Activated CD8-positive, alpha-beta T cell treated with anti-CD3 and anti-CD28 coated beads for 36 hours (primary cell): ENCODE data around the gene MEI4. TPM values are rescaled to one million over a fixed set of nuclear protein-coding genes. Genes with fewer than 3 reads are reported as not detected.
"Not testable (repeated sequence)": the region's sequence is repeated elsewhere in the genome, so short reads cannot be mapped to it uniquely, and the experiment has no call there.

Experiments used
- ATAC-seq: fragments of 200-7000 bp; cut with Tn5 transposase; one replicate; pipeline ENCODE4 v1.10.0; 2021; ENCODE audit warnings: mild to moderate bottlenecking, moderate library complexity
- CTCF ChIA-PET: fragments of 350-600 bp; sonication (Branson Sonifier 250); formaldehyde crosslinking; loops from one replicate; lab custom pipeline; 2021; ENCODE audit warnings: antibody characterized with exemption; lab: Charles Lee
- POLR2A ChIA-PET: fragments of 350-600 bp; sonication (Branson Sonifier 250); formaldehyde crosslinking; loops from one replicate; lab custom pipeline; 2021; ENCODE audit warnings: antibody characterized with exemption; lab: Charles Lee
- DNase-seq: peaks from one replicate; pipeline ENCODE4 v3.0.0-alpha.2; 2020
- H3K27ac Mint-ChIP-seq: one replicate; pipeline ENCODE4 v1.8.0; 2021; ENCODE audit warnings: mild to moderate bottlenecking, mixed read lengths
- H3K27me3 Mint-ChIP-seq: one replicate; pipeline ENCODE4 v1.8.0; 2021; ENCODE audit warnings: mixed read lengths
- H3K36me3 Mint-ChIP-seq: one replicate; pipeline ENCODE4 v1.8.0; 2021; ENCODE audit warnings: low read depth, mixed read lengths
- H3K4me1 Mint-ChIP-seq: one replicate; pipeline ENCODE4 v1.8.0; 2021; ENCODE audit warnings: low read depth, mixed read lengths
- H3K4me3 Mint-ChIP-seq: one replicate; pipeline ENCODE4 v1.8.0; 2021; ENCODE audit warnings: mild to moderate bottlenecking, moderate library complexity, mixed read lengths
- H3K9me3 Mint-ChIP-seq: one replicate; pipeline ENCODE4 v1.8.0; 2021; ENCODE audit warnings: mixed read lengths
- intact Hi-C: fragments of 100-400 bp; cut with micrococcal nuclease; formaldehyde crosslinking; loops from one replicate; pipeline ENCODE4 v1.10.0; 2022
- total RNA-seq, 2 experiments: library from RNA; stranded (reverse); gene quantifications; one replicate each; pipeline ENCODE4 v1.2.3, GENCODE V29; 2021
- TF ChIP-seq, protein P1 (sequence below): fragments of 200-600 bp; IDR thresholded peaks from one replicate; pipeline ENCODE4 v1.8.0; 2022; ENCODE audit warnings: antibody characterized with exemption, mild to moderate bottlenecking

MEI4 gene
- total RNA-seq, 2 experiments from 2014 or later = not detected

DNA sequence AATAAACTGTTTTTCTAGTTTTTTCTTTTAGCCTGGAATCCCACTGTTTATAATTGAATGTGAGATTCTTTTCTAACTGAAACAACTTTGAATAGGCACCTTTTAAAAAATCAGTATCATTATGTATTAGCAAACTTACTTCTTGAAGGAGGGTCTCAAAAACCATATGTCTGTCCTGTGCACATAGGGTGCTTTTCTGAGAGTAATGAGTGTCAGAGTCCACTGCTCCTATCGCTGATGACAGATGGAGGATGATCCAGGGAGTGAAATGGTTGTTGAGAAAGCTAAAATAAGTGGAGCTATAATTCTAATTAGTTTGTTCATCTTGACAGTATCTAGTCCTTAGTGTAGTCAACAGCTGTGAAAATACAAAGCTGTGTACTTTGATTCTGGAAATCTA is 35.8 kb downstream of the MEI4 start:
- TF ChIP-seq, protein P1, sequence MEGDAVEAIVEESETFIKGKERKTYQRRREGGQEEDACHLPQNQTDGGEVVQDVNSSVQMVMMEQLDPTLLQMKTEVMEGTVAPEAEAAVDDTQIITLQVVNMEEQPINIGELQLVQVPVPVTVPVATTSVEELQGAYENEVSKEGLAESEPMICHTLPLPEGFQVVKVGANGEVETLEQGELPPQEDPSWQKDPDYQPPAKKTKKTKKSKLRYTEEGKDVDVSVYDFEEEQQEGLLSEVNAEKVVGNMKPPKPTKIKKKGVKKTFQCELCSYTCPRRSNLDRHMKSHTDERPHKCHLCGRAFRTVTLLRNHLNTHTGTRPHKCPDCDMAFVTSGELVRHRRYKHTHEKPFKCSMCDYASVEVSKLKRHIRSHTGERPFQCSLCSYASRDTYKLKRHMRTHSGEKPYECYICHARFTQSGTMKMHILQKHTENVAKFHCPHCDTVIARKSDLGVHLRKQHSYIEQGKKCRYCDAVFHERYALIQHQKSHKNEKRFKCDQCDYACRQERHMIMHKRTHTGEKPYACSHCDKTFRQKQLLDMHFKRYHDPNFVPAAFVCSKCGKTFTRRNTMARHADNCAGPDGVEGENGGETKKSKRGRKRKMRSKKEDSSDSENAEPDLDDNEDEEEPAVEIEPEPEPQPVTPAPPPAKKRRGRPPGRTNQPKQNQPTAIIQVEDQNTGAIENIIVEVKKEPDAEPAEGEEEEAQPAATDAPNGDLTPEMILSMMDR = no peak

DNA sequence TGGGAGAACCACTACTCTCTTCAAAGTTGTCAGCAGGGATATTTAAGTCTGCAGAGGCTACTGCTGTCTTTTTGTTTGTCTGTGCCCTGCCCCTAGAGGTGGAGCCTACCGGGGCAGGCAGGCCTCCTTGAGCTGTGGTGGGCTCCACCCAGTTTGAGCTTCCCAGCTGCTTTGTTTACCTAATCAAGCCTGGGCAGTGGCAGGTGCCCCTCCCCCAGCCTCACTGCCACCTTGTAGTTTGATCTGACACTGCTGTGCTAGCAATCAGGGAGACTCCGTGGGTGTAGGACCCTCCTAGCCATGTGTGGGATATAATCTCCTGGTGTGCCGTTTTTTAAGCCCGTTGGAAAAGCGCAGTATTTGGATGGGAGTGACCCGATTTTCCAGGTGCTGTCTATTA is 47.3 kb downstream of the MEI4 start:
- intact Hi-C loops = not testable (repeated sequence)

More for the DNA sequence above, 35.8 kb downstream of the MEI4 start:
- Mint-ChIP-seq H3K27me3 (no peaks in the 10 kb centered on the region), H3K4me3 (no peak overlapping the region), H3K4me1 (no peaks in the 10 kb centered on the region), H3K9me3 (no peaks in the 10 kb centered on the region), H3K27ac (no peak overlapping the region), H3K36me3 (no peaks in the 10 kb centered on the region)
- POLR2A ChIA-PET = no interaction called here
- ATAC-seq (no peak), DNase-seq (no peak)
- CTCF ChIA-PET = no interaction called here
- intact Hi-C loops = no loop called here

DNA sequence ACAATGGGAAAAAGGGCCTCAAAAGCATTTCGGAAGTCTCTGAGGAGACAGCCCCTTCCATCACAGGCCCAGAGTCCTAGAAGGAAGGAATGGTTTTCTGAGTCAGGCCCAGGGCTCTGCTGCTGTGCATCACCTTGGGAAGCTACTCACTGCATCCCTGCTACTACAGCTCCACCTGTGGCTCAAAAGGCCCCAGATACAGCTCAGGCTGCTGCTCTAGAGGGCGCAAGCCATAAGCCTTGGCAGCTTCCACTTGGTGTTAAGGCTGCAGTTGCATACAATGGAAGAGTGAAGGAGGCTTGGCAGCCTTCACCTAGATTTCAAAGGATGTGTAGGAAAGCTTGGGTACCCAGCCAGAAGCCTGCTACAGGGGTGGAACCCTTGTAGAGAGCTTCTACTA is 54.8 kb downstream of the MEI4 start:
- DNase-seq (no peak), ATAC-seq (no peak)
- Mint-ChIP-seq H3K4me3 (no peak overlapping the region), H3K9me3 (peaks cover 17% of the 10 kb centered on the region), H3K4me1 (no peaks in the 10 kb centered on the region), H3K27me3 (no peaks in the 10 kb centered on the region), H3K27ac (no peak overlapping the region), H3K36me3 (no peaks in the 10 kb centered on the region)
- ChIA-PET CTCF (no interaction called here), POLR2A (no interaction called here)
- intact Hi-C loops = loop anchor here (2.0 kb wide), 1 partner anchor 29 kb away; no protein-coding TSS in a partner anchor
- TF ChIP-seq, protein P1 = no peak

More for the DNA sequence above, 47.3 kb downstream of the MEI4 start:
- peaks cover 11% of the 10 kb centered on the region for H3K9me3 Mint-ChIP-seq
- CTCF ChIA-PET, ATAC-seq, POLR2A ChIA-PET, H3K4me1 Mint-ChIP-seq, H3K27me3 Mint-ChIP-seq, DNase-seq, H3K27ac Mint-ChIP-seq, H3K36me3 Mint-ChIP-seq, H3K4me3 Mint-ChIP-seq: not testable (repeated sequence)

DNA sequence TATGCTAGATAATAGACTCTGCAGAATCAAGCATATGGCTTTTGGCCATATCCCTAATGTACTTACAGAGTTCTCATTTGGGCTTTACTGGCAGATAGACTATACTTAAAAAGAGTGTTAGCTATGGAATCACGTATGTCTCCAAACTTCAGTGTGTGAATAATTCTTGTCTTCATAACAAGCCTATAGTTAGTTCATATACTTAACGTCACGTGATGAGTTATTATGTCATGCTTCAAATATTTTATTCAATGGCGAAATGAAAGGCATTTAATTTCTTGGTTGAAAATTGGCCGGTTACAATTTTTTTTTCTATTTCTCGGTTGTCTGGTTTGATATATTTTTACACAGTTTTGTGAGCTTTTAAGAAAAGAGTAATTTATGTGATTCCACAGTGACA is 62.7 kb downstream of the MEI4 start:
- Mint-ChIP-seq H3K27ac (no peak overlapping the region), H3K4me1 (no peaks in the 10 kb centered on the region), H3K27me3 (no peaks in the 10 kb centered on the region), H3K36me3 (no peaks in the 10 kb centered on the region), H3K9me3 (no peaks in the 10 kb centered on the region), H3K4me3 (no peak overlapping the region)
- TF ChIP-seq, protein P1 = no peak
- DNase-seq = no peak
- ATAC-seq = no peak
- CTCF ChIA-PET = no interaction called here
- intact Hi-C loops = no loop called here
- POLR2A ChIA-PET = interaction anchor here (1.3 kb wide), 1 partner anchor 14 kb away, joined by 3 read pairs; no protein-coding TSS in a partner anchor

DNA sequence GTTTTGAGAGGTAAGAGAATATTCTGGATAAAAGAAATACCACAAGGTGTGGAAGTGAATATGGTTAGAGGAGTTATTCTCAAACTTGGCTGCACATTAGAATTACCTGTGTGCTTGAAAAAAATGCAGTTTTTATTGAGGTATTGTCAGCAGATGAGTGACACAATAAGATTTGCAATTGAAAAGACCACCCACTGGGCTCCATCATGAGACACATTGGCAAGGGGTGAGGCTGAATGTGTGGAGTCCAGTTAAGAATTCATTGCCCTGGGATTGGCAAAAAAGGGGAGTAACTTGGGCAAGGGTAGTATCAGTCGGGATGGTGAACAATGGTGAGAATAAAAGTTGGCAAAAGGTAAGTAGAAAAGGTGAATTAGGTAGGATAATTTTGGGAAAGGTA is 63.5 kb downstream of the MEI4 start:
- Mint-ChIP-seq H3K36me3 (no peaks in the 10 kb centered on the region), H3K4me1 (no peaks in the 10 kb centered on the region), H3K27me3 (no peaks in the 10 kb centered on the region), H3K27ac (no peak overlapping the region), H3K4me3 (no peak overlapping the region), H3K9me3 (no peaks in the 10 kb centered on the region)
- TF ChIP-seq, protein P1 = no peak
- ATAC-seq (no peak), DNase-seq (no peak)
- intact Hi-C loops = no loop called here
- POLR2A ChIA-PET = no interaction called here
- CTCF ChIA-PET = no interaction called here

DNA sequence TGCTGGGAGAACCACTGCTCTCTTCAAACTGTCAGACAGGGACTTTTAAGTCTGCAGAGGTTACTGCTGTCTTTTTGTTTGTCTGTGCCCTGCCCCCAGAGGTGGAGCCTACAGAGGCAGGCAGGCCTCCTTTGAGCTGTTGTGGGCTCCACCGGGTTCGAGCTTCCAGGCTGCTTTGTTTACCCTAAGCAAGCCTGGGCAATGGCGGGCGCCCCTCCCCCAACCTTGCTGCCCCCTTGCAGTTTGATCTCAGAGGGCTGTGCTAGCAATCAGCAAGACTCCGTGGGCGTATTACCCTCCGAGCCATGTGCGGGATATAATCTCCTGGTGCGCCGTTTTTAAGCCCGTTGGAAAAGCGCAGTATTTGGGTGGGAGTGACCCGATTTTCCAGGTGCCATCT is 83.2 kb downstream of the MEI4 start:
- ATAC-seq, H3K9me3 Mint-ChIP-seq, H3K4me1 Mint-ChIP-seq, DNase-seq, H3K27ac Mint-ChIP-seq, POLR2A ChIA-PET, H3K27me3 Mint-ChIP-seq, CTCF ChIA-PET, H3K36me3 Mint-ChIP-seq, H3K4me3 Mint-ChIP-seq: not testable (repeated sequence)
- intact Hi-C loops = loop anchor here (2.0 kb wide), 1 partner anchor 29 kb away; no protein-coding TSS in a partner anchor
